Skeletal muscle cell (primary cell): Measurements from ENCODE around the gene LBHD1.
"Not testable (repeated sequence)": the region's sequence is repeated elsewhere in the genome, so short reads cannot be mapped to it uniquely, and the experiment has no call there.

Experiments used
- DNase-seq: peaks from one replicate; pipeline ENCODE4 v3.0.0-alpha.2; 2010; ENCODE audit warnings: low read depth
- H3K4me3 ChIP-seq: 2 replicates; pipeline ENCODE4 v1.5.1; 2011; ENCODE audit warnings: low read depth, mild to moderate bottlenecking, control low read depth, low read length, moderate library complexity

Gene LBHD1

GRCh38 chr11:62666259-62666926, 5.7 kb downstream of the LBHD1 start:
- no peak for DNase-seq

GRCh38 chr11:62665599-62666258, 6.3 kb downstream of the LBHD1 start:
- peak overlapping the region; percentile 88 for H3K4me3 ChIP-seq
- no peak for DNase-seq

More at GRCh38 chr11:62666259-62666926, 5.7 kb downstream of the LBHD1 start:
- H3K4me3 ChIP-seq: peak overlapping the region; percentile 88

GRCh38 chr11:62665075-62665598, 6.9 kb downstream of the LBHD1 start, which contains the start of the genes C11orf98 and CSKMT:
Gene C11orf98, minus strand, starts transcription at chr11:62665210. Its CDS starts 41 bp downstream, at chr11:62665169.
Gene CSKMT, plus strand, starts transcription at chr11:62665312. Its CDS starts 568 bp downstream, at chr11:62665880.
- H3K4me3 ChIP-seq: peak within 1 kb of the TSS; percentile 88
- peak; percentile 76 for DNase-seq

- H3K4me3 ChIP-seq: peak overlapping the region; percentile 88
- no peak for DNase-seq
Measured at GRCh38 chr11:62664405-62665074, 7.5 kb downstream of the LBHD1 start.

GRCh38 chr11:62656796-62657429, 15.2 kb downstream of the LBHD1 start:
- DNase-seq: no peak
- no peak overlapping the region for H3K4me3 ChIP-seq

GRCh38 chr11:62654297-62654696, 17.8 kb downstream of the LBHD1 start:
- no peak overlapping the region for H3K4me3 ChIP-seq
- DNase-seq: no peak

- peak overlapping the region; percentile 94 for H3K4me3 ChIP-seq
- no peak for DNase-seq
Measured at GRCh38 chr11:62652161-62653006, 19.7 kb downstream of the LBHD1 start.

- not testable (repeated sequence) for DNase-seq, H3K4me3 ChIP-seq
Measured at GRCh38 chr11:62650283-62650682, 21.8 kb downstream of the LBHD1 start.

- H3K4me3 ChIP-seq: no peak overlapping the region
- DNase-seq: no peak
Measured at GRCh38 chr11:62649486-62649885, 22.6 kb downstream of the LBHD1 start.

GRCh38 chr11:62648967-62649364, 23.1 kb downstream of the LBHD1 start:
- no peak overlapping the region for H3K4me3 ChIP-seq
- no peak for DNase-seq

- no peak for DNase-seq
- H3K4me3 ChIP-seq: no peak overlapping the region
Measured at GRCh38 chr11:62648185-62648966, 23.7 kb downstream of the LBHD1 start.

GRCh38 chr11:62647609-62648005, 24.5 kb downstream of the LBHD1 start:
- no peak overlapping the region for H3K4me3 ChIP-seq

GRCh38 chr11:62646825-62647608, 25.1 kb downstream of the LBHD1 start:
- peak overlapping the region; percentile 13 for H3K4me3 ChIP-seq
- no peak for DNase-seq

More at GRCh38 chr11:62647609-62648005, 24.5 kb downstream of the LBHD1 start:
- DNase-seq: no peak

- peak; percentile 92 for DNase-seq
- H3K4me3 ChIP-seq: peak within 1 kb of the TSS; percentile 82
Measured at GRCh38 chr11:62645946-62646824, 25.9 kb downstream of the LBHD1 start, which contains the start of gene GANAB. Gene GANAB, minus strand, starts transcription at chr11:62646613. Its CDS starts 14 bp downstream, at chr11:62646599.

GRCh38 chr11:62645671-62645945, 26.5 kb downstream of the LBHD1 start:
- H3K4me3 ChIP-seq: peak overlapping the region; percentile 82
- DNase-seq: no peak

GRCh38 chr11:62644220-62644619, 27.8 kb downstream of the LBHD1 start:
- no peak for DNase-seq
- H3K4me3 ChIP-seq: no peak overlapping the region
